Measurements from ENCODE around the gene SDS. TPM values are rescaled to one million over a fixed set of nuclear protein-coding genes. Genes with fewer than 3 reads are reported as not detected.

Gene SDS
- total and polyA plus RNA-seq, 2 experiments from 2014 or later, result 0.57 TPM; not detected in 1

GRCh38 chr12:113402586-113403260, 964 bp downstream of the SDS start:
- H3K27me3 Mint-ChIP-seq (ENCODE audit: insufficient read depth, low read depth, poor library complexity), result peaks cover 4% of the 10 kb centered on the region
- Histone ChIP-seq H3K27me3 (ENCODE audit: insufficient read depth) (no peaks in the 10 kb centered on the region), H3K9me2 (ENCODE audit: insufficient read depth) (no peaks in the 10 kb centered on the region), H3K79me2 (replicated peaks; ENCODE audit: insufficient read depth) (no peaks in the 10 kb centered on the region), H3K36me3 (ENCODE audit: insufficient read depth) (no peaks in the 10 kb centered on the region), H2AFZ (no peak overlapping the region), H3K4me2 (no peak overlapping the region), H3K4me3 (no peak overlapping the region), H3F3A (replicated peaks; ENCODE audit: low read depth) (no peaks in the 10 kb centered on the region), H4K20me1 (replicated peaks; ENCODE audit: insufficient read depth) (no peaks in the 10 kb centered on the region), H3K27ac (ENCODE audit: low read depth) (no peak overlapping the region), H3K4me1 (ENCODE audit: insufficient read depth) (peaks cover 25% of the 10 kb centered on the region)
- H3K36me3 Mint-ChIP-seq (ENCODE audit: low read depth), result no peaks in the 10 kb centered on the region
- TF ChIP-seq EZH2phosphoT487 (IDR thresholded peaks at IDR 0.05; ENCODE audit: unreplicated experiment) (no peak), EZH2 (IDR thresholded peaks at IDR 0.05; ENCODE audit: low read depth, unreplicated experiment) (no peak), NANOG (IDR thresholded peaks at IDR 0.05; ENCODE audit: borderline replicate concordance) (no peak), ZNF114 (CRISPR knock-in tag; IDR thresholded peaks at IDR 0.05) (no peak), CTCF (conservative IDR thresholded peaks at IDR 0.05; ENCODE audit: low read depth in 2 of 2) (no peak), CREB1 (CRISPR knock-in tag; IDR thresholded peaks at IDR 0.05; ENCODE audit: low read depth) (no peak), ZNF462 (CRISPR knock-in tag; IDR thresholded peaks at IDR 0.05) (no peak), STAT1 (IDR thresholded peaks at IDR 0.05; ENCODE audit: unreplicated experiment) (no peak), REST (IDR thresholded peaks at IDR 0.05; ENCODE audit: unreplicated experiment) (no peak), POLR2AphosphoS5 (IDR thresholded peaks at IDR 0.05; ENCODE audit: low read depth) (no peak), ETS1 (IDR thresholded peaks at IDR 0.05) (no peak), ZNF331 (CRISPR knock-in tag; IDR thresholded peaks at IDR 0.05; ENCODE audit: low read depth) (no peak), JUNB (IDR thresholded peaks at IDR 0.05; ENCODE audit: unreplicated experiment) (no peak)
- H3K27ac Mint-ChIP-seq, result no peak overlapping the region
- peaks cover 22% of the 10 kb centered on the region for H3K4me1 Mint-ChIP-seq
- H3K9me3 Mint-ChIP-seq, result no peaks in the 10 kb centered on the region
- DNase-seq (ENCODE audit: low spot score) (no peak), ATAC-seq (no peak)
- no peak overlapping the region for H3K4me3 Mint-ChIP-seq

Data from GM23338 (cell line).